Gastrocnemius medialis (tissue), 4 donors: ENCODE measurements around the gene CACNA1C. TPM values are rescaled to one million over a fixed set of nuclear protein-coding genes. Genes with fewer than 3 reads are reported as not detected.

ENCODE experiments used
- ATAC-seq, 2 donors: fragments of 150-250 bp; one replicate each; pipeline ENCODE4 v1.9.1; 2016
- DNase-seq, 2 donors: peaks; one replicate each; pipeline ENCODE4 v3.0.0-alpha.2; 2019
- H3K27ac ChIP-seq, 4 donors: fragments of 200-600 bp; sonication (generic); 1 replicate in 1 of 4; 2 replicates in 3 of 4; pipeline ENCODE4 v1.5.1; 2016 to 2018; ENCODE audit warnings: mild to moderate bottlenecking in 2 of 4, moderate library complexity in 1 of 4
- H3K27me3 ChIP-seq, 3 donors: fragments of 200-600 bp; sonication (generic) in 2 of 3; 1 replicate in 1 of 3; 2 replicates in 2 of 3; pipeline versions ENCODE4 v1.5.1 to v1.6.0; 2016 to 2019; ENCODE audit warnings: mild to moderate bottlenecking in 1 of 3, moderate library complexity in 1 of 3
- H3K36me3 ChIP-seq, 2 donors: fragments of 200-600 bp; sonication (generic) in 1 of 2; one replicate each; pipeline ENCODE4 v1.5.1; 2017 to 2018
- H3K4me1 ChIP-seq, 2 donors: fragments of 200-600 bp; sonication (generic) in 1 of 2; one replicate each; pipeline ENCODE4 v1.5.1; 2016 to 2017; ENCODE audit warnings: mild to moderate bottlenecking in 2 of 2
- H3K4me3 ChIP-seq, 4 donors: fragments of 200-600 bp; sonication (generic) in 3 of 4; 1 replicate in 1 of 4; 2 replicates in 3 of 4; pipeline ENCODE4 v1.5.1; 2016 to 2019; ENCODE audit warnings: mild to moderate bottlenecking in 2 of 4
- H3K9me3 ChIP-seq, 3 donors: fragments of 200-600 bp; sonication (generic) in 2 of 3; 1 replicate in 1 of 3; 2 replicates in 2 of 3; pipeline ENCODE4 v1.5.1; 2016 to 2019
- POLR2A ChIP-seq, 2 donors: fragments of 450-650 bp; IDR thresholded peaks; one replicate each; pipeline ENCODE4 v1.6.1; 2017; ENCODE audit warnings: antibody characterized with exemption in 2 of 2, mild to moderate bottlenecking in 2 of 2, moderate library complexity in 2 of 2
- in situ Hi-C, 4 donors: fragments of 200-750 bp; cut with MboI; loops; one replicate each; pipeline versions ENCODE4 v1.15.0 to v1.8.0; 2017; ENCODE audit warnings: low sequenced_read_pairs in 4 of 4
- intact Hi-C: fragments of 100-400 bp; cut with DNase I; formaldehyde crosslinking; loops from one replicate; pipeline ENCODE4 v1.15.1; 2023; ENCODE audit warnings: low total_unique reads
- total RNA-seq, 4 donors: library from RNA; depleted of rRNA; stranded (reverse); fragments of >200 nt; gene quantifications; one replicate each; pipeline versions ENCODE4 v1.1.0 to v1.2.3, GENCODE V29; 2016
- TF ChIP-seq, protein P1 (sequence below), 5 experiments: fragments of 450-650 bp in 3 of 5; fragments of 200-600 bp in 2 of 5; sonication (generic) in 2 of 5; IDR thresholded peaks in 4 of 5; conservative IDR thresholded peaks in 1 of 5; 1 replicate in 4 of 5; 2 replicates in 1 of 5; pipeline ENCODE4 v1.5.1; 2016 to 2019; ENCODE audit warnings: antibody characterized with exemption in 5 of 5, mild to moderate bottlenecking in 3 of 5, moderate library complexity in 3 of 5

Gene CACNA1C
- total RNA-seq, 4 donors from 2014 or later: 0.80 to 1.8 (median 0.91) TPM

DNA sequence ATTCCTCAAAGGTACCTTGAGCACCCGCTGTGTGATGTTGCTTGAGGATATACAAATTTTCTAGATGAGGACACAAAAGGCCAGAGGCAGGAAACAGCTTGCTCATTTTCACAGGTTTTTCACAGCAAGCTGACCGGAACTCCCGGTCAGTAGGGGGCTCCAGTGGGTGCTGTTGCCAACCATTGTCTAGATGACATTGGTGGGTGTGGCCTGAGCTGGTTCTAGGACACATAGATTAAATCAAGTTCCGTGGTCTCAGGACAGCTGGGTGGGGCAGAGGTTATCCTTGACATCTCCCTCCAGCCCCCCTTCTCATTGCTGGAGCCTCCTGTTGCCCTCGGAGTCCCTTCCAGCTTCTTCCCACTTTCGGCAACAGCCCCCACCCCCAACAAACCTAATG is 588.4 kb downstream of the CACNA1C start:
- ATAC-seq: no peak
- in situ Hi-C loops: no loop called here
- DNase-seq: no peak

DNA sequence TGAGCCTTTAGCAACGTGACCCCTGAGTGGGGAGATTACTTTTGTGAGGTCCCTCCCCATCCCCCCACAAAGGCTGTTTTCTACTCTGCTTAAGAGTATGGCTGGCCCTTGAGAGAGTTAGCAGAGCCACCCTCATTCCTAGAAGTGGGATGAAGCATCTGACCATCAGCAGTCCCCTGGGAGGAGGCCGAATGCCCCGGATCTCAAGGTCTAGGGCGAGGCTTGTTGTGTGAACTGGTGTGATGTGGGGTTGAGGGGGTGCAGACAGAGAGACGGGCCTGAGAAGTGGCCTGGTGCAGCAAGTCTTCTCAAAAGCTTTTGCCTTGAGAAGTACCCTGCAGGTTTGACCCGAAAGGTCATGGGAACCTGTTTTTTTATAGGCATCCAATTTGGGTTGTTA is 589.0 kb downstream of the CACNA1C start:
- no peaks in the 10 kb centered on the region for H3K9me3 ChIP-seq
- intact Hi-C loops: no loop called here
- no peaks in the 10 kb centered on the region for H3K4me1 ChIP-seq
- TF ChIP-seq, protein P1, sequence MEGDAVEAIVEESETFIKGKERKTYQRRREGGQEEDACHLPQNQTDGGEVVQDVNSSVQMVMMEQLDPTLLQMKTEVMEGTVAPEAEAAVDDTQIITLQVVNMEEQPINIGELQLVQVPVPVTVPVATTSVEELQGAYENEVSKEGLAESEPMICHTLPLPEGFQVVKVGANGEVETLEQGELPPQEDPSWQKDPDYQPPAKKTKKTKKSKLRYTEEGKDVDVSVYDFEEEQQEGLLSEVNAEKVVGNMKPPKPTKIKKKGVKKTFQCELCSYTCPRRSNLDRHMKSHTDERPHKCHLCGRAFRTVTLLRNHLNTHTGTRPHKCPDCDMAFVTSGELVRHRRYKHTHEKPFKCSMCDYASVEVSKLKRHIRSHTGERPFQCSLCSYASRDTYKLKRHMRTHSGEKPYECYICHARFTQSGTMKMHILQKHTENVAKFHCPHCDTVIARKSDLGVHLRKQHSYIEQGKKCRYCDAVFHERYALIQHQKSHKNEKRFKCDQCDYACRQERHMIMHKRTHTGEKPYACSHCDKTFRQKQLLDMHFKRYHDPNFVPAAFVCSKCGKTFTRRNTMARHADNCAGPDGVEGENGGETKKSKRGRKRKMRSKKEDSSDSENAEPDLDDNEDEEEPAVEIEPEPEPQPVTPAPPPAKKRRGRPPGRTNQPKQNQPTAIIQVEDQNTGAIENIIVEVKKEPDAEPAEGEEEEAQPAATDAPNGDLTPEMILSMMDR (IDR thresholded peaks at IDR 0.05 in 4 of 5, conservative IDR thresholded peaks at IDR 0.05 in 1 of 5): no peak
- no peak for TF ChIP-seq POLR2A (IDR thresholded peaks at IDR 0.05)
- in situ Hi-C loops: no loop called here
- H3K36me3 ChIP-seq: no peaks in the 10 kb centered on the region
- DNase-seq (no peak), ATAC-seq (no peak)
- H3K27ac ChIP-seq: no peak overlapping the region
- no peak overlapping the region for H3K4me3 ChIP-seq
- H3K27me3 ChIP-seq: peaks cover 0 to 9% (median 2%) of the 10 kb centered on the region in 3 donors

More for the DNA sequence above, 588.4 kb downstream of the CACNA1C start:
- intact Hi-C loops: no loop called here
- Histone ChIP-seq H3K27ac (peak overlapping the region in 1 of 4 donors; percentile 48), H3K27me3 (peaks cover 0 to 12% (median 2%) of the 10 kb centered on the region in 3 donors), H3K4me1 (no peaks in the 10 kb centered on the region), H3K36me3 (no peaks in the 10 kb centered on the region), H3K4me3 (no peak overlapping the region), H3K9me3 (no peaks in the 10 kb centered on the region)
- no peak for TF ChIP-seq POLR2A (IDR thresholded peaks at IDR 0.05)
- TF ChIP-seq, protein P1 (IDR thresholded peaks at IDR 0.05 in 4 of 5, conservative IDR thresholded peaks at IDR 0.05 in 1 of 5): no peak

GRCh38 chr12:2642176-2642892 is 589.5 kb downstream of the CACNA1C start:
- no peaks in the 10 kb centered on the region for H3K4me1 ChIP-seq
- no peaks in the 10 kb centered on the region for H3K36me3 ChIP-seq
- in situ Hi-C loops: no loop called here
- no peak overlapping the region for H3K27ac ChIP-seq
- TF ChIP-seq POLR2A (IDR thresholded peaks at IDR 0.05): no peak
- TF ChIP-seq, protein P1 (IDR thresholded peaks at IDR 0.05 in 4 of 5, conservative IDR thresholded peaks at IDR 0.05 in 1 of 5): no peak
- intact Hi-C loops: no loop called here
- H3K27me3 ChIP-seq: peaks cover 0 to 9% (median 2%) of the 10 kb centered on the region in 3 donors
- no peak overlapping the region for H3K4me3 ChIP-seq
- DNase-seq (no peak), ATAC-seq (no peak)
- H3K9me3 ChIP-seq: no peaks in the 10 kb centered on the region

DNA sequence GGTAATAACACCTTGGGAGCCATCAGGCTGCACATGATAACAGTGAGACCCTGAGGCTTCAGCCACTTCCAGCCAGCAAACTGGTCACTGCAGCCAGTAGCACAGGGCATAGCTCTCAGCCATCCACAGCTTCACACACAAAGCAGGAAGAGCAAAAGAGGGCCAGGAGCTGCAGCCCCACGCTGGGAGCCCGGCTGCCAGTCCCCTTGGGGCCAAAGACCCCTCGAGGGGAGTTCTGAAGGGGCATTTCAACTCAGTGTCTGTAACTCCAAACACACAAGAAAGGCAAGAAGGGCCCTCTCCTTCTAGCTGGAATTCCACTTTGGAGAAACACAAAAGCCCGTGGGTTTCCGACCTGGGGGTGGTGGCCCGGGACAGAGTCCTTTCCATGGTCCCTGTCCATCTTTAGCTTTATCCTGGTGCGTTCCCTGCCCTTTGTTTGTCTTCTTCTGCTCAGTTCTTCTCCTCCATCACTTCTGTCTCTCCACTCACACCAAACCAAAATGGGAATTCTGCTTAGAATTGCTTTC is 590.2 kb downstream of the CACNA1C start:
- DNase-seq (no peak), ATAC-seq (no peak)
- in situ Hi-C loops (no loop called here), intact Hi-C loops (no loop called here)
- H3K27ac ChIP-seq: no peak overlapping the region
- H3K4me3 ChIP-seq: no peak overlapping the region
- H3K27me3 ChIP-seq: peaks cover 0 to 9% (median 2%) of the 10 kb centered on the region in 3 donors
- no peak for TF ChIP-seq POLR2A (IDR thresholded peaks at IDR 0.05)
- TF ChIP-seq, protein P1 (IDR thresholded peaks at IDR 0.05 in 4 of 5, conservative IDR thresholded peaks at IDR 0.05 in 1 of 5): no peak
- no peaks in the 10 kb centered on the region for H3K9me3 ChIP-seq
- no peaks in the 10 kb centered on the region for H3K4me1 ChIP-seq
- no peaks in the 10 kb centered on the region for H3K36me3 ChIP-seq
